ENCODE data around the gene AP5S1.

The AP5S1 gene

GRCh38 chr20:3862333-3862732 lies 42.0 kb downstream of the AP5S1 start:
- ATAC-seq, result no peak
- TF ChIP-seq TOX (CRISPR knock-in tag; IDR thresholded peaks at IDR 0.05; ENCODE audit: borderline replicate concordance), result no peak
- no peak for TF ChIP-seq TCF4 (CRISPR knock-in tag; IDR thresholded peaks at IDR 0.05; ENCODE audit: borderline replicate concordance)
- TF ChIP-seq TSHZ2 (CRISPR knock-in tag; IDR thresholded peaks at IDR 0.05), result no peak
- TF ChIP-seq CREB5 (CRISPR knock-in tag; IDR thresholded peaks at IDR 0.05; ENCODE audit: low read depth), result no peak
- no peak for TF ChIP-seq ZFP30 (CRISPR knock-in tag; IDR thresholded peaks at IDR 0.05)
- no peak for TF ChIP-seq ZC3H10 (CRISPR knock-in tag; IDR thresholded peaks at IDR 0.05)

- no peak for TF ChIP-seq ZNF8 (CRISPR knock-in tag; IDR thresholded peaks at IDR 0.05)
- no peak for TF ChIP-seq SNAI2 (CRISPR knock-in tag; IDR thresholded peaks at IDR 0.05)
- no peak for TF ChIP-seq TCF4 (CRISPR knock-in tag; IDR thresholded peaks at IDR 0.05; ENCODE audit: borderline replicate concordance)
- no peak for TF ChIP-seq BACH2 (CRISPR knock-in tag; IDR thresholded peaks at IDR 0.05; ENCODE audit: borderline replicate concordance)
- TF ChIP-seq TSHZ2 (CRISPR knock-in tag; IDR thresholded peaks at IDR 0.05), result no peak
- no peak for TF ChIP-seq CSDC2 (CRISPR knock-in tag; IDR thresholded peaks at IDR 0.05)
- no peak for TF ChIP-seq CREB5 (CRISPR knock-in tag; IDR thresholded peaks at IDR 0.05; ENCODE audit: low read depth)
- TF ChIP-seq ZC3H10 (CRISPR knock-in tag; IDR thresholded peaks at IDR 0.05), result no peak
- no peak for TF ChIP-seq ARNTL (CRISPR knock-in tag; IDR thresholded peaks at IDR 0.05; ENCODE audit: borderline replicate concordance, low read depth)
- TF ChIP-seq ZFP3 (CRISPR knock-in tag; IDR thresholded peaks at IDR 0.05), result no peak
- TF ChIP-seq TOX (CRISPR knock-in tag; IDR thresholded peaks at IDR 0.05; ENCODE audit: borderline replicate concordance), result no peak
- no peak for TF ChIP-seq PATZ1 (CRISPR knock-in tag; IDR thresholded peaks at IDR 0.05; ENCODE audit: borderline replicate concordance)
- TF ChIP-seq GLIS3 (CRISPR knock-in tag; IDR thresholded peaks at IDR 0.05), result no peak
- TF ChIP-seq ZNF70 (CRISPR knock-in tag; IDR thresholded peaks at IDR 0.05), result no peak
- no peak for TF ChIP-seq POU6F1 (CRISPR knock-in tag; IDR thresholded peaks at IDR 0.05; ENCODE audit: borderline replicate concordance, low read depth)
- no peak for TF ChIP-seq ISL1 (CRISPR knock-in tag; IDR thresholded peaks at IDR 0.05)
- TF ChIP-seq PPARA (CRISPR knock-in tag; IDR thresholded peaks at IDR 0.05; ENCODE audit: borderline replicate concordance), result no peak
- TF ChIP-seq ZNF565 (CRISPR knock-in tag; conservative IDR thresholded peaks at IDR 0.05; ENCODE audit: low read depth), result no peak
- ATAC-seq, result no peak
Measured at GRCh38 chr20:3863317-3863716, 43.0 kb downstream of the AP5S1 start.
